VCaP (cell line): ENCODE results near the gene SEL1L.

ENCODE experiments used
- H3K27ac ChIP-seq: fragments of 450-650 bp; 2 replicates; pipeline ENCODE4 v1.5.1; 2017
- CTCF ChIP-seq: fragments of 450-650 bp; conservative IDR thresholded peaks from 2 replicates; pipeline ENCODE4 v1.5.1; 2017; ENCODE audit warnings: mild to moderate bottlenecking, moderate library complexity

SEL1L gene

DNA sequence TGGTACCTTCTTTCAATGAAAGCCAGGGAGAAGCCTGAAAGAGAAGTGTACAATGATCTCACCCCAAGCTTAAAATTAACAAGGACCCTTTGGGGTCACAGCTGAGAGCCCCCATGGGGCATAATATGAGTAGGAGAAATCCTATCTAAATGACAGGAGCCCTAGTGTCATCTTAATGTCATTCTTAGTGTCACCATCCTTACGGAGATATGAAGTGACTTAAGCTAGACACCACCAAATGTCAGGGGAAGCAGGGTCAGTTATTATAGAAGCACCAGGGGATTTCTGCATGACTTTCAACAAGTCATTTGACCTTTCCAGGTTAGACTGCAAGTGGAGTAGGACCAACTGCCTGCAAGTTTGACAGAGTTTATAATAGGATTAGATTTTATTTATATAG, 104.6 kb downstream of the SEL1L start:
- no peak for TF ChIP-seq CTCF
- H3K27ac ChIP-seq: no peak overlapping the region

- no peak overlapping the region for H3K27ac ChIP-seq
- no peak for TF ChIP-seq CTCF
Observed at GRCh38 chr14:81427348-81428058, 106.2 kb downstream of the SEL1L start.

DNA sequence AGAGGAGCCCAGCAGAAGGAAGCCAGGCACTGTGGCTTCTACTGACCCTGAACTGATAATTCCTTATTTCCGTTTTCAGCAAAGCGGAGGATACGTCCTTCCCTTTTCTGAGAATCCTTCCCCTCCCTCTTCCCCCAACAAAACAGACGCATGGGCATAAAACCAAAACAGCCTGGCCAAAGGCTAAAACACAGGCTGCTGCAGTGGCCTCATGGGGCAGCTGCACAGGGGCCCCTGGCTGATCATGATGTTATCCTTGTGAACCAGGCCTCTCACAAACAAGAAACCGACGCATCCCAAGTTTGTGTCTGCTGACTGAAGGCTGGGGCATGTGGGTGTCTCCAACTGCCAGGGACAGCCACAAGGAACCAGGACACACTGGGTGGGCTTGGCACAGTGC, 110.1 kb downstream of the SEL1L start:
- no peak for TF ChIP-seq CTCF
- no peak overlapping the region for H3K27ac ChIP-seq
